GM19467 (cell line): ENCODE measurements around the gene RUFY3.
"Not testable (repeated sequence)": the region's sequence is repeated elsewhere in the genome, so short reads cannot be mapped to it uniquely, and the experiment has no call there.

Experiments used
- ATAC-seq: cut with Tn5 transposase; IDR thresholded peaks from one replicate; pipeline ENCODE4 v1.9.1; 2021; ENCODE audit warnings: mild to moderate bottlenecking, moderate library complexity; ENCODE audit not compliant: unreplicated experiment

RUFY3 gene

GRCh38 chr4:70769396-70769795 is 47.6 kb downstream of the RUFY3 start:
- not testable (repeated sequence) for ATAC-seq

DNA sequence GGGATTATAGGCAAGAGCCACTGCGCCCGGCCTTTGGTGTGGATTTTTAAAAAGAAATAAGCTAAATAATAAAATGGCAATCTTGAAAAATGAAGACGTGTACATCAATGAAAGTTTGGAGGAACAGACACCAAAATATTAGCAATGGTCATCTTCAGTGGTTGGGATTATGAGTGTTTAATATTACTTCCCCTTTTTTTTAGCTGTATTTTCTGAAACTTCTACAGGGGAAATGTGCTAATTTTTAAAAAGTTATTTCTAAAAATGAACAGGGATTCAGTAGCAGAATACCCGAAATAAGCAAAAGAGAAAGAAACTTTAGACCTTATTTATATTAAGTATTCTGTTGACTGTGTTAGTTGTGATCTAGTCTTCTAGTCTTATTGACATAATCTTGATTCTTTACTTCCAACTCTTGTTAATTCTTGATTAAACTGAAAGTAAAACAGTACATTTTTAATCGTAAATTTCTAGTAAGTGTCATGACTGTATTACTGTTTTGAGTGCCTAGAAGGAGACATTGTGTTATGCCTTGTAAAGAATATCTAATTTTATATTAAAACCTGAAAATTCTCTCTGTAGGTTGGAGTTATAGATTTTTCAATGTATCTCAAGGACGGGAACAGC is 51.3 kb downstream of the RUFY3 start:
- no peak for ATAC-seq

DNA sequence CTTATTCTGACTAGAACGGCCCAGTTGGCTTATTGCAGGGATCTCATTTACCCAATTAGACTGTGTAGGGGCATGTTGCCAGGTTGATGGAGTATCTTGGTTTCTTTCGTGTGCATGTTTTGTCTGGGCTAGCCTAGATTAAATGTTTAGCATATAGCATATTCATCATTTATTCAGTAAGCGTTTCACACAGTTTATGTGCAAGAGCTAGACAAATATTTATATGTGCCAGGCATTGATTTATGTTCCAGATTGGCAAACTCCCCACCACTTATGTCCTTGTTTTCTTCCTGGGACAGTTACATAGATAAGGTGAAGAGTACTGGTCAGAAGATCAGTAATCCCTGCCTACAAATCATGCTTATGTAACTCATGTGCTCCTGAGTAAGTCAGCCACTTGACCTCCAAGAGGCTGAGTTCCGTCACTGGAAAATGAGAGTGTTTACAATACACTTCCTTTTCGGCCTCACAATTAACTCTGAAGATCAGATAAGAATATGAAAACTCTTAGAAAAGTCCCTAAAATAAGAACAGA is 57.2 kb downstream of the RUFY3 start:
- ATAC-seq, result no peak

DNA sequence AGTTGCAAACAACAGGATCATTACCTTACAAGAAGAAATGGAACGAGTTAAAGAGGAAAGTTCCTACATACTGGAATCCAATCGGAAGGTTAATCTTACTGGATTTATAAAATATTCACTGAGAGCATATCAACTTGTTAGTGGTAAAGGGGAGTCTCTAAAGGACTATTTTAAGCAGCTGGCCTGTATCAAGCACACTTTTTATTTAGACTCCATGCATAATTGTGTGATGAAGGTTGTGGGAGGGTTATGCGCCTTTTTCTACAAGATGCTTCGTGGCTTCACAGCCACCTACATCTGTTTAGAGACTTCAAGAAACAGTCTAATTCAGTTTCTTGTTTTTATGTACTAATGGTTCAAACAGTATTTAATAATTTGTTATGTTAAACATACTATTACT is 61.3 kb downstream of the RUFY3 start:
- ATAC-seq, result no peak

- no peak for ATAC-seq
Measured at GRCh38 chr4:70787496-70787895, 65.7 kb downstream of the RUFY3 start.

DNA sequence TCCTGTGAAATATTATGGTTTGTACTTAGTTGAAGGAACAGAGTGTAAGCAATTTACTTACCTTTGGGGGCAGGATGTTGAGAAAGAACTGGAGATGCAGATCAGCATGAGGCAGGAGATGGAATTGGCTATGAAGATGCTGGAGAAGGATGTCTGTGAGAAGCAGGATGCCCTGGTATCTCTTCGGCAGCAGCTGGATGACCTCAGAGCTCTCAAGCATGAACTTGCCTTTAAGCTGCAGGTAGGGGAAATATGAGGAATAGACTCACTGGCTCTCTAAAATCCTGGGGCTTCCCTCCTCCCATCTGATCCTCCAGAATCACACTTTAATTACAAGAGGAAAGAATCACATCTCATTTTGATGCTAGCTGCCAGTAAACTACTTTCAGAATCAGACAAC is 67.0 kb downstream of the RUFY3 start:
- ATAC-seq, result no peak

- no peak for ATAC-seq
Measured at GRCh38 chr4:70793626-70794025, 71.9 kb downstream of the RUFY3 start.

DNA sequence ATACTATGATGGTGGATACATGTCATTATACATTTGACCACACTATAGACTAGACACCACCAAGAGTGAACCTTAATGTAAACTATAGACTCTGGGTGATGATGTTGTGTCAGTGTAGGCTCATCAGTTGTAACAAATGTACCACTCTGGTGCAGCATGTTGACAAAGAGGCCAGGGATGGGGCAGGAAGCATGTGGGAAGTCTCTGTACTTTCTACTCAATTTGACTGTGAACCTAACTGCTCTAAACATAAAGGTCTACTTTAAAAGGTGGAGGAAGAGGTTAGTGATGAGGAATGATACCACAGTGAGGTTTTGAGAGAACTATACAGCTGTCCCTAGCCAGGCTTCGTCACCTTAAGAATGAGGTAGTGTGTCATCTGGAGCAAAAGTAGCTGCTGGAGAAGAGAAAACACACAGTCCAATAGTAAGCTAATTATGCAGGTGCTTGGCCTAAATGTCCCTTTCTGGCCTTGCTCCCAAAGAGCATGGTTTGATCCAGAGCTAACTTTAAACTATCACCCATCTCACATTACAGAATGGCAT is 79.6 kb downstream of the RUFY3 start:
- ATAC-seq, result no peak

GRCh38 chr4:70802928-70803580 is 81.3 kb downstream of the RUFY3 start:
- no peak for ATAC-seq

GRCh38 chr4:70808151-70808550 is 86.4 kb downstream of the RUFY3 start:
- ATAC-seq, result no peak

DNA sequence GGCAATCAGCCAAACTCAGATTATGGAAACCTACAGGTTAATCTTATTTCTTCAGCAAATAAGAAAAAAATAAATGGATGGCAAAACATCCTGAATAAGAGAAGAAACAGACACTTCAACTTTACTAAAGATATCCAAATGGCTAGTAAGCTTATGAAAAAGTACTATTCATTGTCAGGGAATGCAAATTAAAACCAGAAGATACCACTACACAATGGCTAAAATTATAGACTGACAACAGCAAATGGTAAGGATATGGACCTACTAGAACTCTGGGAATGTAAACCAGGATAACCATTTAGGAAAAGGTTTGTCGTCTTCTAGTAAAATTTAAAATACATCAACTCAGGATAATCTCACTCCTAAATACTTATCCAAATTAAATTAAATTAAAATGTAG is 93.6 kb downstream of the RUFY3 start:
- ATAC-seq, result no peak

- ATAC-seq, result no peak
Measured at GRCh38 chr4:70816894-70817293, 95.1 kb downstream of the RUFY3 start.

DNA sequence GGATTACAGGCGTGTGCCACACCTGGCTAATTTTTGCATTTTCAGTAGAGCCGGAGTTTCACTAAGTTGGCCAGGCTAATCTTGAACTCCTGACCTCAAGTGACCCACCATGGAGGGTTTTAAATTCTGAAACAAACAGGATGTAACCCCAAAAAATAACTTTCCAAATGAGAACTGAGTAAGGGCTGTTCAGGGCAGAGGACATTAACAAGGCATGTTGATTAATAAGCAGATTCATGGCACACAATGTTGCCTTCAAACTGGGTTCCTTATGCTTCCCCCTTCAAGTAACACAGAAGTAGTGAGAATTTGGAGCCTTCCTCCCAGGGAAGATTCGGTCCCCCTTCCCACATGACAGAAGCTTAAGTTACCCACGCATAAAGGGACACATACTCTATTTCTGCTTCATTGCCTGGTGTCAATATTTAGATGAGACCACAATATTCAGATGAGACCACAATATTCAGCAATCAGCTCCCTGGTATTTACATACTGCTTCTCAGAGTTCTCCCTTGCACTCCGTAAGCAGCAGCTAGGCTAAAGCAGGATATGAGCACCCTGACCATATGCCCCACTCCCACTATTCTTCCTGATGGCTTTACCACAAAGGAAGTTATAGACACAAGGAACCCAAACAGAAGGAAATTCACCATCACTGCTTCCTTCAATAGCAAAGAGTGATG is 96.5 kb downstream of the RUFY3 start:
- ATAC-seq, result no peak

DNA sequence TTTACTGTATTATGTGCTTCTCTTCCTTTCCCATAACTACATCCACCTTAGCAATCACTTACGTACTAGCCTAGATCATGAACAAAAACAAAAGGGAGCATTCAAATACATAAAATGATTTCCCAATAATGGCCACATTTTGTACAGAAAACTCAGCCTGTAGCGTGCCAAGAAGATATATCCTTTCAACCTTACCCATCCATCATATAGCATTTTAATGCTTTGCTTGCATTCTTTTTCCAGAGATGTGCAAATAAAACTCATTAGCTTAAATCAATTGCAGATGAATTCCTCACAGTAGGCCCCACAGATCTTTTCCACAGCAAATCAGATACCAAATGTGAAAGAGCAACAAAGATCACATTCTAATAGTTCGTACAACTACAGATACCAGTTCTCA is 97.2 kb downstream of the RUFY3 start:
- ATAC-seq, result no peak

DNA sequence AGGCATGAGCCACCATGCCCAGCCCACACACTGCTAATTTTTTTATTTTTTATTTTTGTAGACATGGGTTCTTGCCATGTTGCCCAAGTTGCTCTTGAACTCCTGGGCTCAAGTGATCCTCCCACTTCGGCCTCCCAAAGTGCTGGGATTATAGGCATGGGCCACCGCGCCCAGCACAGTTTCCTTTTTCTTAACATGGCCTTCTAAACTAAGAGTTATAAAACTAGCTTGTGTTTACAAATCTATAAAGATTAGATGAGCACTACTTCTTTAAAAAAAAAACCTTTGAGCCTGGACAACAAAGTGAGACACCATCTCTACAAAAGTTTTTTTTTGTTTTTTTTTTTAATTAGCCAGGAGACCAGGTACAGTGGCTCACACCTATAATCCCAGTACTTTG is 107.3 kb downstream of the RUFY3 start:
- ATAC-seq, result no peak

- no peak for ATAC-seq
Measured at GRCh38 chr4:70829492-70829891, 107.7 kb downstream of the RUFY3 start.

- ATAC-seq, result no peak
Measured at GRCh38 chr4:70830054-70830453, 108.3 kb downstream of the RUFY3 start.

- no peak for ATAC-seq
Measured at GRCh38 chr4:70831293-70831692, 109.5 kb downstream of the RUFY3 start.

- ATAC-seq, result no peak
Measured at GRCh38 chr4:70833675-70834074, 111.9 kb downstream of the RUFY3 start.

DNA sequence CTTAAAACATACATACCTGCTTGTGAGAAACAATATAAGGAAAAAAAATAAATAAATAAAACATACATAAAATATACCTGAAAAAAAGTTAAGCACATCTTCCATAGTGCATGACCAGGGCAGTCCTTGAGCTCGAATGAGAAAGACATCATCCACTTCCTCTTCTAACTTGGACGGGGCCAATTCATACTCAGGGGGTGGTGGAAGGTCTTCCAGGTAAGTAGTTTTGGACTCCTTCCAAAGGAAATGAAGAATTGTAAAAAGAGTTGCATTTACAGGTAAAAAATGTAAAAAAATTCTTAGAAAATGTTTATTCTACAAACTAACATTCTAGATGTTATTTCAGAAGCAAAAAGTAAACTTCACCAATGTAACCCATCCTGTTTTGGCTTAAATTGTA is 114.3 kb downstream of the RUFY3 start:
- ATAC-seq, result no peak

DNA sequence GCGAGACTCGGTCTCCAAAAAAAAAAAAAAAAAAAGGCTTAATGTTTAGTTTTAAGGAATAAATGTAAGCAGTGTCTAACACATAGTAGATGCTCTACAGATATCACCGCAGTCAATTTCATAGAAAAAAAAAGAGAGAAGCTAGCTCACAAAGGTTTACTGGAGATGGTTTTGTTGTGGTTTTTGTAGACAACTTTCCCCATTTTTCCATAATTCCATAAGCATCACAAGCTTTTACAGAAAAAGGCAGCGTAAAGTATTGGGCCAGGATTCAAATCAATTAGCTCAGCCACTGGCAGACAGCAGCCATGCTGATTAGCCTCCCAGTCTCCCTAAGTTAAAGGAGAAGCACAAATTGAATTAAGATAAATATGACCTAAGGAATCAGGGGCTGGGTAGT is 116.4 kb downstream of the RUFY3 start:
- ATAC-seq, result no peak
